Bone marrow (tissue), 2 donors: ENCODE results near the gene EZR.
A peak's percentile ranks its signal among the peaks of the same experiment; 100 is the strongest.

Experiments used
- DNase-seq, 2 donors: peaks; one replicate each; lab custom pipeline; 2025; lab: John Stamatoyannopoulos, UW

Gene EZR

GRCh38 chr6:158819213-158819976, at the start of gene EZR:
TSS of gene EZR (minus strand) at chr6:158819368. CDS start at chr6:158818093, 1,275 bp downstream.
- DNase-seq, result peak; percentile 40 to 53

GRCh38 chr6:158868122-158868480, 48.9 kb upstream of the EZR start:
- DNase-seq, result no peak

- no peak for DNase-seq
Measured at GRCh38 chr6:158867381-158868121, 48.4 kb upstream of the EZR start.

GRCh38 chr6:158865769-158866168, 46.6 kb upstream of the EZR start:
- no peak for DNase-seq

GRCh38 chr6:158863646-158864045, 44.5 kb upstream of the EZR start:
- DNase-seq, result no peak

GRCh38 chr6:158861686-158862381, 42.7 kb upstream of the EZR start:
- no peak for DNase-seq

GRCh38 chr6:158860279-158860865, 41.2 kb upstream of the EZR start:
- DNase-seq, result no peak

- DNase-seq, result no peak
Measured at GRCh38 chr6:158856261-158856660, 37.1 kb upstream of the EZR start.

GRCh38 chr6:158854214-158855101, 35.3 kb upstream of the EZR start:
- DNase-seq, result peak in 1 of 2 donors; percentile 17

GRCh38 chr6:158853880-158854213, 34.7 kb upstream of the EZR start:
- no peak for DNase-seq

DNA sequence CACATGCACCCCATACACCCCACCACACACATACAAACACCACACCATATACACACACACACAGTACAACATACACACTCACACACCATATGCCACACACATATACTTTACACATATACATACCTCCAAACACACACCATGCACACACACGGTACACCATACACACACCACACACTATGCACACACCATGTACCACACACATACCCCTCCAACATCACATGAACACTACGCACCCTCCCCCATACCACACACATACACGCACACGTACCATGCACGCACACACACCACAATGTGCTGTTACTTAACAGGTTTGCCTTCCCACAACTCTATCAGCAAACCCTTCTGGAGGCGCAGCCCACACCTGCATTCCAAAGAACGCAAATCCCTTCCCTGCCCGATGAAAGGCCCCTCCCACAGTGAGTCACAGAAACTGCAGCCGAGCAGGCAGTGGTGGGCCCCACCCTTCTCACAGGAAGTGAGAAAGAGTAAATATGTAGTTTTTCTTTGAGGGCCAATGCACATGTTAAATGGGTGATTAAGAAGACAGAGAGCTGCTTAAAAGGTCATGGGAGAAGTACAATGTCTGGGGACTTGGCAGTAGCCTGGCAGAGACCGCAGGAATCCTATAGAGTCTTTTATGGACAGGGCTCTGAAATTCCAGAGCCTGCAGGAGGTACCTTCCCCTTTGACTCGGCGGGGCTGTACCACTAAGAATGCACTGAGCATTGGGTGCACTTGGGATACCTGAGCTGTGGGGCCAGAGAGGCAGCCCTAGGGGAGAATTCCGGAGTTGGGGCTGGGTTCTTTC, 34.1 kb upstream of the EZR start:
- peak; percentile 10 to 44 for DNase-seq

- no peak for DNase-seq
Measured at GRCh38 chr6:158852312-158853071, 33.3 kb upstream of the EZR start.

DNA sequence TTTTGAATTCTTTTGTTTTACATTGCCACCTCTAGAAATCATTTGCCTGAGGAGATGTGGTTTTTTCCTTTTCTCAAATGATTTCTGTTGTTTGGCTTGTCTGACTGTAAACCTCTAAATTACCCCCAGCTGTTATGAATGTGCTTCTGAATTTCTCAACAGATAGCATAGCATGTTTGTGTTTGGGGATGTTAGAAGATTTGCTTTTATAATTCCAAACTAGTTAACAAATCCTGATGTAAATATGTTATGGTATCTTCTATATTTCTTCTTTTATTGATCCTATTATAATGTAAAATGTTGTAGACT, 31.6 kb upstream of the EZR start:
- DNase-seq, result no peak

GRCh38 chr6:158849899-158850806, 31.0 kb upstream of the EZR start:
- DNase-seq, result peak in 1 of 2 donors; percentile 13

- DNase-seq, result no peak
Measured at GRCh38 chr6:158848490-158848895, 29.3 kb upstream of the EZR start.

GRCh38 chr6:158847786-158848185, 28.6 kb upstream of the EZR start:
- DNase-seq, result no peak

- no peak for DNase-seq
Measured at GRCh38 chr6:158847012-158847529, 27.9 kb upstream of the EZR start.

DNA sequence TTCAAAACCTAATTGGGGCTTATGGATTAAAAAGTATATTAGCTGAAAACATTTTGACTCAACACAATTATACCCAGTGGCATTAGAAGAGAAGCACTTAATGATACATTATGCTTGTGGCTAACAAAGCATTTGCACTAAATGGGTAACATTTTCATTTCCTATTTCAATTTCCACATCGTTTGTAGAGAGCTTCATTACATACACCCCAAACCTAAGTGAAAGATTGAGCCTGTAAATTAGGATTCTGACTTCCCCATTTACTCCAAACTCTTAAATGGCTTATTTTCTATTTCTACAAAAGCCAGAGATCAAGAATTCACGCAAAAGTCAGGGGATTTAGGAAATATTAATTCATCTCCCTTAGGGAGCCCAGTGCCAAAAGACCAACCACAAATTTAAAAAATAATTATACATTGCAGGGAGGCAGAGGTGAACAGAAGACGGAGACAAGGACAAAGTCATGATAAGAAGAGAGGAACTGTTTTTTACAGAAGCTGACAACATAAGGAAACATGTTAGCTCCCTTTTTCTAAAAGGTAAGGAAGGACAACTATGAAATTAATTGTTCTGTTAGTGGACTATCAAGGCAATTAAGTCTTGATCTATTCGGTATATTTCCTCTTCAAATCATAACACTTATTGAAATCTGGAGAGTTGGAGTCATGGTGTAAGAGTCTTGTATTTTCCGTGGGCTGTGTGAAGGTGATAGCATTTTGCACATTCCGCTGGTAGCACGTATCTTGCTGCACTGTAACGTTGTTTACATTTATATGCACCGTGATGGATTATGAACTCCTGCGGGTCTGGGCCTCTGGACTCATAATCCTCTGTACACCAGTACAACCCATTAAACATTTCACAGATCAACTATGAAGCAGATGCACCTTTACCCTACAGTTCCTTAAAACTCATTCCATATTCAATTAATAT, 24.8 kb upstream of the EZR start:
- DNase-seq, result no peak
